IPS-NIHi11 (cell line): ENCODE results near the gene PRIMA1.

ENCODE experiments used
- DNase-seq: peaks from one replicate; pipeline ENCODE4 v3.0.0; 2012; ENCODE audit warnings: mixed read lengths, low spot score

PRIMA1 gene

GRCh38 chr14:93731753-93732152, 56.5 kb downstream of the PRIMA1 start:
- no peak for DNase-seq

GRCh38 chr14:93729993-93730392, 58.3 kb downstream of the PRIMA1 start:
- DNase-seq = no peak

GRCh38 chr14:93728651-93729016, 59.7 kb downstream of the PRIMA1 start:
- DNase-seq = no peak

GRCh38 chr14:93727917-93728650, 60.2 kb downstream of the PRIMA1 start:
- DNase-seq = no peak

DNA sequence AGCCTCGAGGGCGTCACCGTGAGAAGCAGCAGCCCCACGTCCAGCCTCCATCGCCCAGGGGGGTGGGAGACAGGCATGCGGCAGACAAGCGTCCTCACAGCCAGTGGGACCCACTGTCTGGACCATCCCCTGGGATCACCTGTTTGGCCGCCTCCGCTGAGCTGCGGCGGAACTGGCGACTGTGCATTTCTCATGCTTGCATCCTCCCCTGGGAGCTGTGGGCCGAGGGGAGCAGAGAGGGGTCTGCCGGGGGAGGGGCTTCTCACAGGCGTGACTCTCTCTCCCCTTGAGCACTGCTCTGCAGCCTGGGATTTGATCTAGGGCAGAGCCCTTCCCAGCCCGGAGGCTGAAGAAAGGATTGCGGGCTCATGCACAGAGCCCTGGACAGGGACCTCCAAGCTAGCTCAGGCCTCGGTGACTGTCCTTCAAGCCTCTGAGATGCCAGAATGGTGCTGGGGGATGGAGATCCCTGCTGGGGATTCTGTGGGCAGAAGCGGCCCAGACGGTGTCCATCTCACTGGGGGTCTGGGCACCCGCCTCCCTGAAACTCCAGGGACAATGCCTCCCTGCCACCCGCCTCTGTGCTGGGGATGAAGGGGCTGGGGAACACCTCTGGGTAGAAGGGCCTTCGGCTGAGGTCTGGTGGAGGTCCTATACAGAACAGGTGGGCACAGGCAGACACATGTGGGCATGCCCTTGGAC, 61.1 kb downstream of the PRIMA1 start:
- DNase-seq = no peak

DNA sequence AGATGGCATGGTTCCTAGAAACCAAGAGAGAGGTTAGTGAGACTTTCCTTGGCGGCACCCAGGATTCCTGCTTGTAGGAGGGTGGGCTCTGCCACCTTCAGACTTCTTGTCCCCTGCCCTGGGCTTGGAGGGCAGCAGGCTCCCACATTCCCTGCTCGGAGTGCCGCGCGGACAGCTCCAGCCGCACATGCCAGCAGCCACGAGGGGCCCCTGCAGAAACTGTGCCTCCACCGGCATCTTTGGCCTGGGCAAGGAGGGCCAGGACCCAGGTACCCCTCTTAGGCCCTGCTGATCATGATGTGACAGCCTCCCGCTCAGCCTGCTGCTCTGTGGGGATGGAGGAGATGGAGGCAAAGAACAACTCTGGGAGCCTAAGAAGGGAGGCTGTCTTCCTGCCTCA, 62.3 kb downstream of the PRIMA1 start:
- DNase-seq = no peak

- no peak for DNase-seq
Observed at GRCh38 chr14:93725002-93725582, 63.2 kb downstream of the PRIMA1 start.

GRCh38 chr14:93723001-93723400, 65.3 kb downstream of the PRIMA1 start:
- DNase-seq = no peak

- DNase-seq = no peak
Observed at GRCh38 chr14:93720981-93721483, 67.3 kb downstream of the PRIMA1 start.

GRCh38 chr14:93720076-93720815, 68.0 kb downstream of the PRIMA1 start:
- DNase-seq = no peak

GRCh38 chr14:93719256-93719655, 69.0 kb downstream of the PRIMA1 start:
- no peak for DNase-seq

- DNase-seq = no peak
Observed at GRCh38 chr14:93717668-93718320, 70.5 kb downstream of the PRIMA1 start.

DNA sequence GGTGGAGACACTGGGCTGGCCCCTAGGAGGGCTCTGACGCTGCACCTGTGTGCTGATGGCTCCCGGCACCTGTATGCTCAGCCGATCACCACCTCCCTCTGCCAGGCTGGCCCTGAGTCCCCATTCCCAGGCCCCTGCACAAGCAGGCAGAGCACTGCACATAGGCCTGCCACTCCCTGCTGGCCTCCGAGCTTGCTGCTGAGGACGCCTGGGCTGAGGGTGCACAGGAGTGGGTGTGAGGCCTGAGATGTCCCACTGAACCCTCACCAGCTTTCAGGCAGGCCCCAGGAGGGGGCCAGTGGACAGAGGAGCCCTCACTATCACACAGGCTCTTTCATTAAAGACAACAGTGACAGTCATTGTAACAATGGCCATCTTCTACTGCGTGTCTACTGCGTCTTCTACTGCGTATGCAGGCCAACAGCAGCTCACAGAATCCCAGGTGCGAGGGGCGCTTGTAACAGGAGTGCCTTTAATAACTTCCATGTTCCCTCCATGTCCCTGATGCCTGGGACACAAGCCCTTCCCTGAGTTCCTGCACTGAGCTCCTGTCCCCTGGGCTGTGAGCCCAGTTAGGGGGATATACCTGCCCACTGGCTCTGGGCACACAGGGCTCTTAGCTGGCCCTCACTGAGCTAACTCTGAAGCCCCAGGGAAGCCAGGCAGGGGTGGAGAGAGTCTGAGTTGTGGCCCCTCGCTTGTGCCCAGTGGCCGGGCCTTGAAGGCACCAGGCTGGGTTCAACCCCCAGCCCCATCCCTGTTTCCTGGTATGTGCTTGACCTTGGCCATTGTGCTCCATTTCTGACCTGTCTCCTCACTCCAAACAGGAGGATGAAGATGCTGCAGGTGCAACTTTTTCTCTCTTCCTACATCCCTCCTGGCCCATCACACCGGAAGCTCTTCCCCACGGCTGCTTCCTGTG, 71.3 kb downstream of the PRIMA1 start:
- DNase-seq = no peak

DNA sequence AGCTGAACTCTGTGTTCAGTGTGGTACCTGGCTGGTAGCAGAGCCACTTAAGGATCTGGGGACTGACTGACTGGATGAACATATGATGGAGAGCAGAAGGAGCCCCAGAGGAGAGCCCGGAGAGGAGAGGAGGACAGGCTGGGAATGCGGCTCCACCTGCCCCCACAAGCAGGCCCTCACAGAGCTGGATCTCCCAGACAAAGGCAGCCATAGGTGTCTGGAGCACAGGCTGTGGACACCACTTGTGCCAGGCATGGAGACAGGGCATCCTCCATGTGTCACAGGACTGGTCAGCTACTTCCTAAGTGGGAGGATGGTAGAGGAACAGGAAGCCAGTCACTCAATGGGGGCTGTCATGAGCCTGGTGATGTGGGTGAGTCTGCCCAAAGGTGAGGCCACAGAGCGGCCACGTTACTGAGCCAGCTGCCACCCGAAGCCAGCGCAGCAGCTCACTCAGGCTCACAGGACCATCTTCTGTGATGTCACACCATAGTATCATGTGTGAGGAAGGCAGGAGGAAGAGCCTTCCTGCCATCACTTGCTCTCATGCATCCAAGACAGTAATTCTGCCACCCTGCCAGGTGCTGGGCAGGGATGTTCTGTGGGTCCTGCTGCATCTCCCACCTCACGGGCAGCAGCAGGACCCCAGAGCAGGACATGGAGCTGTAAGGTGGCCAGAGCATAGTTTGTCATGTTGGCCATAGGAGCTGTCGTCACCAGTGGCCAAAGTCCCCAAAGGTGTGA, 72.1 kb downstream of the PRIMA1 start:
- peak; percentile 3 for DNase-seq

GRCh38 chr14:93715279-93715927, 72.9 kb downstream of the PRIMA1 start:
- DNase-seq = no peak

DNA sequence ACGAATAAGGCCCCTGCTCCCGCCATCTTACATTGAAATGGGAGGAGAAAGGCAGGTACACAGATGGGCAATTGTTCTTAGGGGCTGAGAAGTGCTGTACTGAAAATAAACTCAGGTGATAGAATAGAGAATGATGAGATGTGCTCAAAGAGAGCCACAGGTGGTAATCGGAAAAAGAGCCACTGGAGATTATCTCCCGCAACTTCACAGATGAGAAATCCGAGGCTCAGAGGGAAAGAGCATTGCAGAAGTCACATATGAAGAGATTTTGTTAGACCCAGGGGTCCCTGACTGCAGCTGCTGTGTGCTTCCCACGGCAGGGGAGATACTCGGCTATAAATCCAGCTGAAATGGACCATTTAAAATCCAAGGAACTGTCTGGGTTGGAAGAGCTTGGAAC, 73.7 kb downstream of the PRIMA1 start:
- DNase-seq = no peak

GRCh38 chr14:93713726-93714405, 74.4 kb downstream of the PRIMA1 start:
- DNase-seq = no peak

GRCh38 chr14:93712838-93713724, 75.2 kb downstream of the PRIMA1 start:
- DNase-seq = no peak
